Fibroblast of skin of left quadriceps (primary cell): Measurements from ENCODE around the gene SSNA1.

Experiments
- DNase-seq, 2 experiments: peaks; one replicate each; pipeline ENCODE4 v3.0.0-alpha.2; 2013; ENCODE audit warnings: low read depth in 2 of 2

The SSNA1 gene

GRCh38 chr9:137199411-137200121 is 11.1 kb downstream of the SSNA1 start:
- no peak for DNase-seq

GRCh38 chr9:137200311-137201204 is 12.1 kb downstream of the SSNA1 start, which contains the start of gene TPRN:
Gene TPRN (minus strand): TSS chr9:137200741. CDS start chr9:137200711, 30 bp downstream.
- DNase-seq, result peak; percentile 99

- DNase-seq, result no peak
Measured at GRCh38 chr9:137201205-137201868, 12.9 kb downstream of the SSNA1 start.

GRCh38 chr9:137202966-137203365 is 14.5 kb downstream of the SSNA1 start:
- no peak for DNase-seq

GRCh38 chr9:137204731-137205125 is 16.3 kb downstream of the SSNA1 start:
- no peak for DNase-seq

- peak; percentile 57 to 58 for DNase-seq
Measured at GRCh38 chr9:137205126-137206069, 16.9 kb downstream of the SSNA1 start, which contains the start of the genes NDOR1 and TMEM203. Gene NDOR1 (plus strand): TSS chr9:137205700. CDS start chr9:137205778, 78 bp downstream. Gene TMEM203 (minus strand): TSS chr9:137205648. CDS start chr9:137205414, 234 bp downstream.

- DNase-seq, result no peak
Measured at GRCh38 chr9:137206602-137207001, 18.1 kb downstream of the SSNA1 start.

GRCh38 chr9:137211532-137211931 is 23.1 kb downstream of the SSNA1 start:
- no peak for DNase-seq

GRCh38 chr9:137212520-137212919 is 24.0 kb downstream of the SSNA1 start:
- DNase-seq, result no peak

GRCh38 chr9:137213160-137214060 is 24.9 kb downstream of the SSNA1 start:
- no peak for DNase-seq

GRCh38 chr9:137214620-137215019 is 26.1 kb downstream of the SSNA1 start:
- no peak for DNase-seq

- DNase-seq, result no peak
Measured at GRCh38 chr9:137215196-137215986, 26.9 kb downstream of the SSNA1 start.

- DNase-seq, result no peak
Measured at GRCh38 chr9:137216188-137216965, 27.9 kb downstream of the SSNA1 start.

GRCh38 chr9:137217276-137218211 is 29.1 kb downstream of the SSNA1 start:
- DNase-seq, result no peak

- no peak for DNase-seq
Measured at GRCh38 chr9:137218212-137218753, 29.8 kb downstream of the SSNA1 start.

- no peak for DNase-seq
Measured at GRCh38 chr9:137218754-137219271, 30.3 kb downstream of the SSNA1 start.
